ENCODE measurements around the gene CTU2.
A peak's percentile ranks its signal among the peaks of the same experiment; 100 is the strongest.

CTU2 gene

DNA sequence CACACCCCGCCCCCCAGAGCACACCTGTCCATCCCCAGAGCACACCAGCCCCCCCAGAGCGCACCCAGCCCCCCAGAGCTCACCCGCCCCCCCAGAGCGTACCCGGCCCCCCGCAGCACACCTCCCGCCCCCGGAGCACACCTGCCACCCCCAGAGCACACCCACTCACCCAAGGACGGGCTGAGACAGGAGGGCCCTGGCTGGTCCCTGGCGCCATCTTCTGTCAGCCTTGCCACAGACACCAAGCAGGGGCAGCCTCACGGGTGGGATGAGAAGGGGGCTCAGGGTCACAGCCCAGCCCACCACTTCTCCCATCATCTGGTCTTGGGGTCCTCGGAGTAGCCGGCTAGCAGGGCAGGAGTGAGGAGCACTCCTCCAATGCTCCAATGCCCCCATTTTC lies 46.9 kb downstream of the CTU2 start:
- H3K27ac ChIP-seq = no peak overlapping the region

DNA sequence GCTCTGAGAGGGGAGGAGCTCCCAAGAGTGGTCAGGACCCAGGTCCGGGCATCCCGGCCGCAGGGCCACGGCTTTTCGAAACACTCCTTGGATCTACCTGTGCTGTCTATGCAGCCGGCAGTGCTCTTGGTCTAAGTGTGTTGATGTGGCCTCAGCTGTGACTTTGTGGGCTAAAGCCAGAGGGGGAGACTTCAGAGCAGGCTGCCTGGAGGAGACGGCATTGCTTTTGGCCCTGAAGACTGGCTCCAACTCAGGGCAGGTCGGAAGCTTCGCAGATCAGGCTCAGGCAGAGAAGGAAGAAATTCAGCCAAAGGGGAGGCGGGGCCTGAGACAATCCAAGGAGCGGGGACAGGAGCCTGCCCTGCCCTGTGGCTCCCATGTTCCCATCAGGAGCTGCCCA lies 47.3 kb downstream of the CTU2 start:
- Histone ChIP-seq H3K27ac (peak overlapping the region in 1 of 21 experiments; percentile 14), H3K4me3 (no peak overlapping the region)

More for the DNA sequence above, 46.9 kb downstream of the CTU2 start:
- H3K4me3 ChIP-seq = no peak overlapping the region

DNA sequence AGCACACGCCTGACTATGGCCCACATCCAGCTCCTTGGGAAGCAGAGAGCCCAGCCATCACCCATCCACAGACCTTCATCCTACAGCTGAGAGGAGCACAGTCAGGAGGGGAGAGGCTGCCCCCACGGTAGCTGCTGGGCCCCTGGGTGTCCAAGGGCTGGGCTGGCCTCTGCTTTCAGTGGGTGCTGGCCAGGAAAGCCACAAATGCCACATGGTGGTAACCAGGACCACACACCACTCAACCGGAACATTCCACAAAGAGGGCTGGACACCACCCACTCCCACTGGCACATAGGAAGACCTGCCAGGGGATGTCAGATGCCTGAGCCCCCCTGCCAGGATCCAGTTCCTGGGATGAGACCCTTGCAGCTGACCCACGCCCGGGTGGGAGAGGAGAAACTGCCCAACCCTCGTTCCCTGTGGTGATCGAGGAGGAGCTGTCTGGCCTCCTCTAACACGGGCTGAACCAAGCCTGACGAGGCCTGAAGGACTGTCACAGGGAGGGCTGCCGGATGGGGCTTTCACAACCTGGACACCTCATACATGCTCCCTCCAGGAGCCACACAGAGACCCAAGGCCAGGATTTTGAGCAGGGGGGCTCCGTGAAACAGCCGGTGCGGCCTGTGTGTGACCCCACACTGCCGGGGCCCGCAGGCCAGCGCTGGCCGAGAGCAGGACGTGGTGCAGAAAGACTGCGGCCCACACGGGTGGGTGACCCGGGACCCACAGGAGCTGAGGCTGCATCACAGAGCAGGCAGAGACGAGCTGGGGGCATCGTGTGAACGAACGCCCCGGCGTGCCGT lies 48.0 kb downstream of the CTU2 start:
- Histone ChIP-seq H3K4me3 (no peak overlapping the region), H3K27ac (peak overlapping the region in 4 of 21 experiments; percentile 14 to 47 (median 30))

DNA sequence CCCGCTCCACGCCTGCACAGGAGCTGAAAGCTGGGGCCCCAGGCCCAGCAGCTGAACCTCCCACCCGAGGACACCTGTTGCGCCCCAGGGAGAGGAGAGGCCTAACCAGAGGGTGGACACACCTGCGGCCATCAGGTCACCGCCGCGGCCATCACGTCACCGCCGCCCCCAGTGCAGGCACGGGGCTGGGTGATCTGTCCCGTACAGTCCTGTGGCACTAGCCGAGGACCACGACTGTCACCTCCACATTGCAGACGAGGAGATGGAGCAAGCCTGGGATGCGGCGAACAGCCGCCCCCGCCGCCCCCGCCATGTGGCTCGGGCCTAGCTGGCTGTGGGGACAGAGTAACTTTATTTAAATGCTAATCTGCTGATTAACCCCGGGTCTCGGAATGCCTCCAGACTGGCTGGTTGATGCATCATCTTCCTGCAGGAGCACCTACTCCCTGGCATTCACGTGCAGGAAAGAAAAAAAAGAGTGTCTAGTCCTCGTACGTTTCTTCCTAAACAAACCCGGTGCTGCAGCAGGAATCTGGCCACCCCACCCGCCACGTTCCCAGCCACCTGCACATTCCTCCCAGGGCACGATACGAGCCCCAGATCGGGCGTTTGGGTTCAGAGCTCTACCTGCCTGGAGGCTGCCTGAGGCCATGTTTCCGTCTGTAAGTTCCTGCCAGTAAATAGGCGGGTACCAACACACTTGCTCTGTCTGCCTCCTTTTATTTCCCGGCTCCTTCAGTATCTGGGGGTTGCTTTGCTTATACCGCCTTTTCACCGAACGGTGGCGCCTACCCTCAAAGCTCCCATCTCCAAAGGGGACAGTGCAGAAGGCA lies 48.8 kb downstream of the CTU2 start:
- Histone ChIP-seq H3K27ac (peak overlapping the region in 12 of 21 experiments; percentile 2 to 73 (median 30)), H3K4me3 (no peak overlapping the region)

DNA sequence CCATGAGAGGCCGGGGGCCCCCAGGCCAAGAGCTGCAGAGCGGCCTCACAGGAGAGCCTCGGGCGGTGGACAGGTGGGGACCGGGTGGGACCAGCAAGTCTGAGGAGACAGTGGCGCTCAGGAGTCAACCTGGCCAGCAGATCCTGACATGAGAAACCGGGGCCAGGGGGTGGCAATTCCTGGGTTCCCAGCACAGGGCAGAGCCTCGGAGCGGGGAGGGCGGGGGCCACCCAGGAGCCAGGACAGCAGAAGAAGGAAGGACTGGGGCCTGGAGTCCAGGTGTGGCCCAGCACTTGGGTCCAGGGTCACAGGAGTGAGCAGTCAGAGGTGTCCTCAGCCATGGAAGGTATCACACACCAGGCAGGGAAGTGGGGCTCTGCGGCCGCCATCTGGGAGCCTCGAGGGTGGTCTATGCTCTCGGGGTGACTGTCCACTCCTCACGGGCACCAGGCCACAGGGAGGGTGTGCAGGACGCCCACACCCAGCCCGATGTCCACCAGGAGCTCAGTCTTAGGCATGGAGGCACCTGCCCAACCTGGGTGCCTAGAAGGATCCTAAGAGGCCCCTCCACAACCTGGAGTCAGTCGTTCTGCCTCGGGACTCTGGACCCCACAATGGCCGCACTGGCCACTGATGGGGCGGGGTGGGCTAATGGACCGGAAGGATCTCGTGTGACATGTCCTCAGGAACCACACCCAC lies 49.6 kb downstream of the CTU2 start:
- Histone ChIP-seq H3K27ac (peak overlapping the region in 12 of 21 experiments; percentile 2 to 73 (median 30)), H3K4me3 (no peak overlapping the region)

DNA sequence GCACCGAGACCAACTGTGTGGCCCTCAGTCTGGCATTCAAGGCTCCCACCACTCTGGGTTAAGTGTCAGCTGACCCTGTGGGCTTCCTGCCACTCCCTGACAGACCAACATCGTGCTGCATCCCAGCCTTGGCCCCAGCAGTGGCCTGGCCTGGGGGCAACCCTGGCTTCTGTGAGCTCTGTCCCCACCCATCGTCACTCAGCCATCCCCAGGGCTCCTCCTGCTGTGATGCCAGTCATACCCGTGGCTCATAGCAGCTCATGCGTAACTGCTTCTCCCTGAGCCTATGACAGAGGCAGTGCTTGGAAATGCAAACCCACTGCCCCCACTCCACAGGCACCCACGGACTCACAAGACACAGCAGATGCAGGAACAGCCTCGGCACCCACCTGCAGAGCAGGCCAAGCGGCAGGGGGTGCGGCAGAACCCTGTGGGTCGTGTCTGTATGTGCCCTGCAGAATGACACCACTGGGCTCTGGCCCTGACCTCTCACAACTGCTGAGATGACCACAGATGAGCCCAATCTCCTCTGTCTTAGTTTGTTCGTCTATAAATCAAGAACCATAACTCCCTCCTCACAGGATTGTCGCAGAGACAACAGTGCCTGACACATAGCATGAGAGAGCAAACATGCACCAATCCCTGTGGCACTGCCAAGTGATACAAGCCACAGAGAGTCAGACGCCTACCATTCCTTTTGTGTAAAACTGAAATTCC lies 52.1 kb downstream of the CTU2 start:
- Histone ChIP-seq H3K27ac (peak overlapping the region in 2 of 21 experiments; percentile 6 to 46), H3K4me3 (no peak overlapping the region)

DNA sequence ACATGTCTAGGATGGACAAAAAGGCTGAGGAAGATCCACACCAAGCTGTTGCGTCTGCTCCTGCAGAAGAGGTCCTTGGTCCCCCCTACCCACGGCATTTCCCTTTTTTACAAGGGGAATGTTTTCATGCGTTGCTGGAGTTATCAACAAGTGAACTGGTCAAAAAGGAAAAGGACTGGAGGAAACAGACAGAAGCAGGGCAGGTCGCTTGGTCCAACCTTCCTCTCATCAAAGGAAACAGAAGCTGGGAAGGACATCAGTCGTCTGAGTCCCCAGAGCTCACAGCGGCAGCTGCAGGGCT lies 52.6 kb downstream of the CTU2 start:
- Histone ChIP-seq H3K27ac (peak overlapping the region in 3 of 21 experiments; percentile 6 to 69 (median 37)), H3K4me3 (no peak overlapping the region)

DNA sequence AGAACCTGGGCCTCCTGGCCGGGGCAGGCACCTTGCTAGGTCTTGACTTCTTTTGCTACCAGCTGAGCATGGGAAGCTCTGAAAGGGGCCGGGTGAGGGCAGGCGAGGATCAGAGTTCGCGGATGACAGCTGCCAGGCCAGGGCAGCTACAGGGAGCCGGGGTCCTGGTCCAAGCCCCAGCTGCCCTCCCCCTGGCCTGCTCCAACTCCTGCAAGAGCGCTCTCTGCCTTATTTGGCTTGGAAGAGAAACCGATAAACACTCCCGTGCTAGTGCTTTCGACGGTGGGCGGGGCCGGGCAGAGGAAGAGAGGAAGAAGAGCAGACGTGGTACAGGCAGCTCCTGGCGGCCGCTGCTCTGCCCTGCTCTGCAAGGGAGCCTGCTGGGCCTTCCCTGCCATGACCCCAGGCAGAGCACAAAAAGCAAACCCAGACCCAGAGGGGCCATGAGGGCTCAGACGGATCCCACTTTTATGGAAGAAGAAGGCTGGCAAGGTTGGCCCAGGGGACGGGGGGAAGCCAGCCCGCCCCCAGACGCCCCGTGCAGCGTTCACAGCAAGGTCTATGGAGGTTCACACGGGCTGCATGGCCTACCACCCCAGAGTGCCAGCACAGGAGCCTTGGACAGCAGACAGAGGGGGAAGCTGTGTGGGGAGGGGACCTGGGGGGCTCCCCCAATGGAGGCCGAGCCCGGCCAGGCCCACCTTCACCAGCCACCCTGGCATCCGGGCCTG lies 53.1 kb downstream of the CTU2 start:
- H3K27ac ChIP-seq = peak overlapping the region in 4 of 21 experiments; percentile 6 to 69 (median 32)

DNA sequence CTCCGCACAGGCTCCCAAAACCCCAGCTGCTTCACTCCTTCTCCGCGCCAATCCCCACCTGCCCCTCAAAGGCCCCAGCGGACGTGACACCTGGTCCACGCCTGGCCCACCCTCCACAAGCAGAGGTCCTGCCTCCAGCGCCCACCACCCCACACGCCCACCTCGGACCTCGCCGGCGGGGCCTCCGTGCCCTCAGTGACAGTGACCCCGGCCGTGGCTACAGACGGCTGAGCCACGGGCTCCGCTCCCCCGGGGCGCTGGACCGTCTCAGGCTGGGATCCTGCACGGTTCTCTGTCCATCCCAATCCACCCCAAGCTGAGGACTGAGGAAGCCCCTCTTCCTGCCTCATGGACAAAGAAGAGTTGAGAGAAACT lies 53.7 kb downstream of the CTU2 start:
- H3K4me3 ChIP-seq = no peak overlapping the region
- peak overlapping the region in 3 of 21 experiments; percentile 28 to 69 (median 37) for H3K27ac ChIP-seq

More for the DNA sequence above, 53.1 kb downstream of the CTU2 start:
- no peak overlapping the region for H3K4me3 ChIP-seq

DNA sequence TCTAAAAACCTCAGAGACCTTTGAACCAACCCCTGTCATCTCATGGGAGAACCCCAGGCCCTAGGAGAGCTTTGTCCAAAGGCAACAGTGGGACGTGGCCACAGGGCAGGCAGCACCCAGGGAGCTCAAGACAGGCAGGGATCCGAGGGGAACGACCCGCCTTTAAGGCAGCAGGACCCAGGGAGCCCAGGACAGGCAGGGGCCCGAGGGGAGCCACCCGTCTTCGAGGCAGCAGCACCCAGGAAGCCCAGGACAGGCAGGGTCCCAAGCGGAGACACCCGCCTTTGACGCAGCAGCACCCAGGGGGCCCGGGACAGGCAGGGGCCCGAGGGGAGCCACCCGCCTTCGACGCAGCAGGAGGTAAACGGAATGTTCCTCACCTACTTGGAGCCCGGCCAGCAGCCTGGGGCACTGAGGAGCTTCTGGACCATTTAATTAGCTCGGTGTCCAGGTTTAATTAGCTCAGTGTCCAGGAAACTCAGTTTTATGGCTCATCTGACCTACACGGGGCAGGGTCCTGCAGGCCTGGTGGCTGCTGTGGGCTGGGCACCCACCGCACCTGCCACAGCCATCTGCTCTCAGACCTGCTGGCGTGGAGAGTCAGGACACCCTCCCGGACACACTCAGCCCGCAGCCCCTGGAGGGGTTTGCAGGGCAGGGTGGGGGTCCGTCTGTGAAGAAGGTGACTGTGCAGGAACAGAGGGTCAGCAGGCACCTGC lies 54.3 kb downstream of the CTU2 start:
- peak overlapping the region in 2 of 21 experiments; percentile 37 to 69 for H3K27ac ChIP-seq
- no peak overlapping the region for H3K4me3 ChIP-seq

DNA sequence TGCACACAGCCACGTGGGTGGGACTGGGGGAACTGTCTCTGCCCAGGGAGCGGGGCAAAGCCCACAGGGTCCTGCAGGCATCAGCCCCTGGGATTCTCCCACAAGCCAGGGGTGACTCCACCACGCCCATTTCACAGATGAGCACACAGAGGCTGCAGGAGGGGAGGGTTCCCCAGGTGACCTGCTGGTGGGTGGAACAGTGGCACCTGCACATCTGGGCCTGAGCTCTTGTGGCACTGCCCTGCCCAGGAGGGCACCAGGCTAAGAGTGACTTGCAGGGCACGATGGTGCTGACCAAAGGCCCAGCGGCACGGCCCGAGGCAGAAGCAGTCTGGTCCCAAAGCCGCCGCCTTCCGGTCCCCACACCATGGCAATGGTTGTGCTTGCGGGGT lies 54.8 kb downstream of the CTU2 start:
- Histone ChIP-seq H3K27ac (peak overlapping the region in 1 of 21 experiments; percentile 1), H3K4me3 (no peak overlapping the region)

DNA sequence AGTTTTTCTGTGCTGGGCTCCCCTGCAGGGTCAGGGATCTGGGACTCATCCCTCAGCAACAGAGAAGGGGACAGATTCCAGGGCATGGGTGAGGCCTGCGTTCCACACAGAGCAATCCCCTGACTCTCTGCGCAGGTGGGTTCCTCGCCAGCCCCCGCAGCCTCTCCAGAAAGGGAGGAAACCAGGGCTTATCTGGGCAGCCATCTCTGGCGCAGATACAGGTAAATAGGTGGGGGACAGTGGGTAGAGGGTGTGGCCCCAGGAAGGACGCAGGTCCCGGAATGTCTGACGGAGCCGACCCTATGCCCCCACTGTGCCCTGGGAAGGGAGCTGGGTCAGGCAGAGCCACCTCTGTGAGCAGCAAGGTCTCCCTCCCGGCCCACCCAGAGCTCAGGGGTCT lies 55.5 kb downstream of the CTU2 start:
- Histone ChIP-seq H3K27ac (peak overlapping the region in 3 of 21 experiments; percentile 1 to 49 (median 30)), H3K4me3 (no peak overlapping the region)

DNA sequence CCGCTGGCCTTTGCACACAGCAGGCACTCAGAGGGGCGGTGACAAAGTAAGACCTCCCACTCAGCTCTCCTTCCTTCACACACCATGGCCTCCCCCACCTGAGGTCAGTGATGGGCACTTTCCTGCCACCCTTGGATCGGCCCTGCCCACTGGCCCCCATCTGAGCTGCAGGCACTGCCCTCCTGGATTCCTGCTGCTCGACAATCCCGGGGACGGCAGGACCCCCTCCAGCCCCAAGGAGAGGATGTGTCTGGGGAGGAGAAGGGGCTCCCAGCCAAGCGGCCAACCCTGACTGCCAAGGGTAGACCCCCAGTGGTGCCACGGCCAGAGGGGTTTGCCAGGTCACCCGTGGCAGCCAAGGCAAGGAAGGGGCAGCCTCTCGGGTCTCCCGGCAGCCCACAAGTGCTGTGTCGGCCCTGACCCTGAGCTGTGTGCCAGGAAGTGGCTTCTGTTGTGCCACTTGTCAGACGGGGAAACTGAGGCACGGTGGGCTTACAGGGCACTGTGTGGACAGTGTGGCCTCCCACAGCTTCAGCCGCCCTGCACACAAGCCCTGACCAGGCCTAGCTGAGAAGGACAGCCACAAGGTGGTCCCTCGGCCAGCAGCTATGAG lies 56.1 kb downstream of the CTU2 start:
- Histone ChIP-seq H3K4me3 (no peak overlapping the region), H3K27ac (peak overlapping the region in 2 of 21 experiments; percentile 30 to 49)

DNA sequence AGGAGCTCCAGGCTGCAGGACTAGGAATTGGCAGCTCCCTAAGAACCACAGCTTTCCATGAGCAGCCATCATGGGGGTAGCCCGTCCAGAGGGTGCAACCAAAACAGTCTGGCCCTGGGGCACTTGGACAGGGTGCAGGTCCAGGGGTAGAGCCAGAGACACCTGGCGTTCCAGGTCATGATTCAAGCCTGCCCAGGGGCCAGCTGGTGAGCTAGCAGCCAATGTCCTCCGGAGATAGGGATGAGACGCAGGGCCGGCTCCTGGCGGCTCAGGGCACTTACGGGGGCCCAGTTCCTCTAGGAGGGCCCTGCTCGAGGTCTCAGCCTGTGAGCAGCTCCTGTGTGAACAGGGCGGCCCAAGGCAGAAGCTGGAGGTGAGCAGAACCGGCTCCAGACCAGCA lies 56.6 kb downstream of the CTU2 start:
- Histone ChIP-seq H3K4me3 (no peak overlapping the region), H3K27ac (peak overlapping the region in 3 of 21 experiments; percentile 36 to 62 (median 42))

DNA sequence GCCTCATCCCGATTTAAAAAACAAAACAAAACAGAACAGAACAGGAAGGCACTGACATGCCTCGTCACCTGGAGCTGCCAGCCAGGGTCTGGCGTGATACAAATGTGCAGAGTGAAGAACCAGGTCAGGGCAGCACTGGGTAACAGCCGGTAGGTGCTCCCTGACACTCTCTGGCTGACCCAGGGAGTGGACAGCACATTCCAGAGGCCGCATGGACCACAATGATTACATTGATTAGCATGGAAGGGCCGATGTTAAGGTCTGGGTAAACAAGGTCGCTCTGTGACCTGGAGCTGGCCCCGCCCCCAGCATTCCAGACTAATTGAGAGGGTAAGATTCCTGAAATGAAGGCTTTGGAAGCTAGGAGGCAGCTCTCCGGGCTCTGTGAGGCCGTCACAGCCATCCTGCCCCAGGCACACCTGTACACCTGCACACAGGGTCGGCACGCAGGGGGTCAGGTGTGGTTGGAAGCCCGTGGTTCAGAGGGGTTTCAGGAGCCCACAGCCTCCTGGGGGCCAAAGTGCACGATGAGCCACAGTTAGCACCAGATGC lies 57.3 kb downstream of the CTU2 start:
- H3K4me3 ChIP-seq = no peak overlapping the region
- peak overlapping the region in 1 of 21 experiments; percentile 62 for H3K27ac ChIP-seq

DNA sequence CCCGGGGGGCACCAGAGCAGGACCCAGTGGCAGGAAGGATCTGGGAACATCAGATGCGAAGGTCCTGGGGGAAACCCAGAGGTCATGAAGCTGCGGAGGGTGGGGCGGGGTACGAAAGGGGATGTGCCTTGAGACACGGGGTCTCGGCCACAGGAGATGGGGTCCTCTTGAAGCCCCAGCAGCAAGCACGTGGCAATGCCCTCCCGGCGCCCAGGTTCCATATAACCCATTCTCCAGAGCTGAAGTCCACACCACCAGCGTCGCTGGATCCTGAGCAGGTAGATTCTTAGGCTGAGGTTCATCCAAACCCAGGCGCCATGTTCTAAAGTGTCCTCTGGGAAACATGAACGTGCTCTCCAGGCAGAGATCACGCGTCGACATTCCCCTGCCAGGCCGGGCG lies 57.8 kb downstream of the CTU2 start:
- Histone ChIP-seq H3K4me3 (no peak overlapping the region), H3K27ac (no peak overlapping the region)

DNA sequence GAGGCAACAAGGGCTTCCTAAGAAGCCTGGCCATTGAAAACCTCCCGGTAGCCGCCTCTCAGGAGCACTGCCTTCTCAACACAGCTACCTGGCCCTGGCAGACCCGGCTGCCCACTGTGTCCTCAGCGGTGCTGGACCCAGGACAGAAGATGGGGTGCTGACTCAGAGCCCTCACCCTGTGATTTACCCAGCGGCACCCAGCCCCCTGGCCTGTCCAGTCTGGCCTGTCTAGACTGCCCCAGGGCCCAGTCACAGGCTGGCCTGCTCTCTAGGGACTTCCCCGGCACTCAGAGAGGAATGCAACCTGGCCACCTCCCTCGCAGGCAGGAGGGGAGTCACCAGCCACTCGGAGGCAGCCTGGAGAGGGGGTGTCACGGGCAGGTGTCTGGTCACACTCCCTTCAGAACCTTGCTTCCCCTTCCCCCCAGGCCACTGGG lies 58.6 kb downstream of the CTU2 start:
- Histone ChIP-seq H3K4me3 (no peak overlapping the region), H3K27ac (no peak overlapping the region)

All from skin epidermis (tissue), 12 donors.